ENCODE data around the gene HTR3B. TPM values are rescaled to one million over a fixed set of nuclear protein-coding genes. Genes with fewer than 3 reads are reported as not detected.
"Not testable (repeated sequence)": the region's sequence is repeated elsewhere in the genome, so short reads cannot be mapped to it uniquely, and the experiment has no call there.

The HTR3B gene
- total RNA-seq, 2 donors from 2014 or later = not detected

- Histone ChIP-seq H3K4me3 (no peak overlapping the region), H3K9ac (ENCODE audit: low read depth in 2 of 2, low read length in 2 of 2) (no peak overlapping the region), H3K27me3 (no peaks in the 10 kb centered on the region), H3K4me1 (no peaks in the 10 kb centered on the region), H3K36me3 (no peaks in the 10 kb centered on the region), H3K27ac (no peak overlapping the region), H3K9me3 (no peaks in the 10 kb centered on the region)
- no peak for TF ChIP-seq CTCF (IDR thresholded peaks at IDR 0.05)
- intact Hi-C loops (cut with DNase I) = loop anchor here (10.0 kb wide), 1 partner anchor 127 kb away; no protein-coding TSS in a partner anchor
- no peak for DNase-seq
Measured at GRCh38 chr11:113908098-113908497, 3.5 kb downstream of the HTR3B start.

GRCh38 chr11:113911491-113911890, 6.9 kb downstream of the HTR3B start:
- H3K9ac ChIP-seq (ENCODE audit: low read depth in 2 of 2, low read length in 2 of 2); H3K36me3 ChIP-seq; DNase-seq; H3K27me3 ChIP-seq; H3K4me3 ChIP-seq; H3K9me3 ChIP-seq; intact Hi-C loops (cut with DNase I); H3K27ac ChIP-seq; H3K4me1 ChIP-seq: not testable (repeated sequence)

- Histone ChIP-seq H3K27ac (no peak overlapping the region), H3K4me3 (no peak overlapping the region), H3K9me3 (no peaks in the 10 kb centered on the region), H3K27me3 (no peaks in the 10 kb centered on the region), H3K4me1 (no peaks in the 10 kb centered on the region), H3K9ac (ENCODE audit: low read depth in 2 of 2, low read length in 2 of 2) (no peak overlapping the region), H3K36me3 (no peaks in the 10 kb centered on the region)
- no peak for DNase-seq
- no peak for TF ChIP-seq CTCF (IDR thresholded peaks at IDR 0.05)
- intact Hi-C loops (cut with DNase I) = no loop called here
Measured at GRCh38 chr11:113923572-113923971, 19.0 kb downstream of the HTR3B start.

- H3K9ac ChIP-seq (ENCODE audit: low read depth in 2 of 2, low read length in 2 of 2) = no peak overlapping the region
- no peaks in the 10 kb centered on the region for H3K27me3 ChIP-seq
- no peak overlapping the region for H3K27ac ChIP-seq
- DNase-seq = no peak
- no peaks in the 10 kb centered on the region for H3K9me3 ChIP-seq
- H3K36me3 ChIP-seq = no peaks in the 10 kb centered on the region
- TF ChIP-seq CTCF (IDR thresholded peaks at IDR 0.05) = no peak
- H3K4me1 ChIP-seq = no peaks in the 10 kb centered on the region
- intact Hi-C loops (cut with DNase I) = no loop called here
- H3K4me3 ChIP-seq = no peak overlapping the region
Measured at GRCh38 chr11:113926273-113927197, 21.9 kb downstream of the HTR3B start.

- TF ChIP-seq CTCF (IDR thresholded peaks at IDR 0.05) = no peak
- Histone ChIP-seq H3K27ac (no peak overlapping the region), H3K4me3 (no peak overlapping the region), H3K36me3 (no peaks in the 10 kb centered on the region), H3K4me1 (no peaks in the 10 kb centered on the region), H3K9me3 (no peaks in the 10 kb centered on the region), H3K27me3 (no peaks in the 10 kb centered on the region), H3K9ac (ENCODE audit: low read depth in 2 of 2, low read length in 2 of 2) (no peak overlapping the region)
- no peak for DNase-seq
- intact Hi-C loops (cut with DNase I) = no loop called here
Measured at GRCh38 chr11:113928311-113928710, 23.7 kb downstream of the HTR3B start.

GRCh38 chr11:113932788-113933187, 28.2 kb downstream of the HTR3B start:
- H3K4me1 ChIP-seq = no peaks in the 10 kb centered on the region
- TF ChIP-seq CTCF (IDR thresholded peaks at IDR 0.05) = no peak
- no peaks in the 10 kb centered on the region for H3K9me3 ChIP-seq
- no peak overlapping the region for H3K9ac ChIP-seq (ENCODE audit: low read depth in 2 of 2, low read length in 2 of 2)
- no peak overlapping the region for H3K4me3 ChIP-seq
- DNase-seq = no peak
- H3K27me3 ChIP-seq = no peaks in the 10 kb centered on the region
- H3K27ac ChIP-seq = no peak overlapping the region
- no peaks in the 10 kb centered on the region for H3K36me3 ChIP-seq
- intact Hi-C loops (cut with DNase I) = no loop called here

- H3K27ac ChIP-seq; H3K4me3 ChIP-seq; intact Hi-C loops (cut with DNase I); H3K36me3 ChIP-seq; DNase-seq; H3K9me3 ChIP-seq; H3K27me3 ChIP-seq; H3K4me1 ChIP-seq; H3K9ac ChIP-seq (ENCODE audit: low read depth in 2 of 2, low read length in 2 of 2): not testable (repeated sequence)
Measured at GRCh38 chr11:113934193-113934592, 29.6 kb downstream of the HTR3B start.
